HepG2 (cell line): ENCODE results near the gene SLC13A3. TPM values are rescaled to one million over a fixed set of nuclear protein-coding genes. Genes with fewer than 3 reads are reported as not detected.
A peak's percentile ranks its signal among the peaks of the same experiment; 100 is the strongest.

Experiments
- CEBPG ChIP-seq: IDR thresholded peaks from 2 replicates; pipeline ENCODE4 v1.6.1; 2016
- CEBPZ ChIP-seq: IDR thresholded peaks from 2 replicates; pipeline ENCODE4 v1.6.1; 2012; ENCODE audit warnings: low read length, improper control_type of control experiment
- FOXA1 ChIP-seq, 2 experiments: fragments of 450-650 bp in 1 of 2; sonication (generic) in 1 of 2; formaldehyde crosslinking in 1 of 2; IDR thresholded peaks; 2 replicates each; pipeline versions ENCODE4 v1.4.0 to v1.6.1; 2016 to 2020; ENCODE audit warnings: missing genetic modification reagents in 1 of 2
- GFI1 ChIP-seq: sonication (generic); formaldehyde crosslinking; IDR thresholded peaks from 2 replicates; pipeline ENCODE4 v1.5.0; 2020; ENCODE audit warnings: missing genetic modification reagents, mild to moderate bottlenecking, borderline replicate concordance
- HIC2 ChIP-seq: sonication (generic); formaldehyde crosslinking; IDR thresholded peaks from 2 replicates; pipeline ENCODE4 v1.9.0; 2022; ENCODE audit warnings: low read depth, missing genetic modification reagents
- KAT8 ChIP-seq: IDR thresholded peaks from 2 replicates; pipeline ENCODE4 v1.6.1; 2016; ENCODE audit warnings: missing genetic modification reagents, missing compliant biosample characterization
- MAZ ChIP-seq, 2 experiments: sonication (generic) in 1 of 2; formaldehyde crosslinking in 1 of 2; IDR thresholded peaks; 2 replicates each; pipeline versions ENCODE4 v1.5.0 to v1.6.1; 2012 to 2020; ENCODE audit warnings: low read depth in 2 of 2, mild to moderate bottlenecking in 2 of 2, borderline replicate concordance in 1 of 2, improper control_type of control experiment in 1 of 2, low read length in 1 of 2, missing genetic modification reagents in 1 of 2, moderate library complexity in 1 of 2
- NAIF1 ChIP-seq: sonication (generic); formaldehyde crosslinking; IDR thresholded peaks from 2 replicates; pipeline ENCODE4 v1.5.0; 2020; ENCODE audit warnings: mild to moderate bottlenecking, missing genetic modification reagents, borderline replicate concordance
- NCOA2 ChIP-seq: sonication (generic); formaldehyde crosslinking; IDR thresholded peaks from 2 replicates; pipeline ENCODE4 v1.8.0; 2022; ENCODE audit warnings: inconsistent platforms
- NFIC ChIP-seq: IDR thresholded peaks from 2 replicates; pipeline ENCODE4 v1.6.1; 2012; ENCODE audit warnings: mild to moderate bottlenecking, low read length, inconsistent platforms
- NONO ChIP-seq, 2 experiments: fragments of 450-650 bp in 1 of 2; sonication (generic) in 1 of 2; formaldehyde crosslinking in 1 of 2; IDR thresholded peaks in 1 of 2; conservative IDR thresholded peaks in 1 of 2; 2 replicates each; pipeline versions ENCODE4 v1.6.1 to v1.8.0; 2017 to 2022; ENCODE audit warnings: mild to moderate bottlenecking in 1 of 2, missing genetic modification reagents in 1 of 2, moderate library complexity in 1 of 2
- PPARG ChIP-seq: conservative IDR thresholded peaks from 2 replicates; pipeline ENCODE4 v1.6.1; 2016; ENCODE audit warnings: missing biosample characterization, missing genetic modification reagents
- REXO4 ChIP-seq: sonication (generic); formaldehyde crosslinking; IDR thresholded peaks from 2 replicates; pipeline ENCODE4 v1.8.0; 2022; ENCODE audit warnings: missing genetic modification reagents, mild to moderate bottlenecking, borderline replicate concordance
- TBX2 ChIP-seq: sonication (generic); formaldehyde crosslinking; IDR thresholded peaks from 2 replicates; pipeline ENCODE4 v1.5.0; 2020; ENCODE audit warnings: missing genetic modification reagents, mild to moderate bottlenecking, borderline replicate concordance
- ZBTB44 ChIP-seq: sonication (generic); formaldehyde crosslinking; IDR thresholded peaks from 2 replicates; pipeline ENCODE4 v1.4.0; 2020; ENCODE audit warnings: missing genetic modification reagents
- ZNF10 ChIP-seq: sonication (generic); formaldehyde crosslinking; IDR thresholded peaks from 2 replicates; pipeline ENCODE4 v1.4.0; 2020; ENCODE audit warnings: mild to moderate bottlenecking, low read depth, missing genetic modification reagents, borderline replicate concordance
- ZNF17 ChIP-seq: sonication (generic); formaldehyde crosslinking; IDR thresholded peaks from 2 replicates; pipeline ENCODE4 v1.5.0; 2020; ENCODE audit warnings: mild to moderate bottlenecking, missing genetic modification reagents
- ZNF275 ChIP-seq: sonication (generic); formaldehyde crosslinking; IDR thresholded peaks from 2 replicates; pipeline ENCODE4 v1.8.0; 2022; ENCODE audit warnings: missing genetic modification reagents, mild to moderate bottlenecking, inconsistent platforms, borderline replicate concordance
- ZNF329 ChIP-seq: sonication (generic); formaldehyde crosslinking; IDR thresholded peaks from 2 replicates; pipeline ENCODE4 v1.9.0; 2021; ENCODE audit warnings: low read depth, mild to moderate bottlenecking, missing genetic modification reagents
- ZNF615 ChIP-seq: sonication (generic); formaldehyde crosslinking; IDR thresholded peaks from 2 replicates; pipeline ENCODE4 v1.5.0; 2020; ENCODE audit warnings: mild to moderate bottlenecking, missing genetic modification reagents, borderline replicate concordance
- ZNF724P ChIP-seq: sonication (generic); formaldehyde crosslinking; IDR thresholded peaks from 2 replicates; pipeline ENCODE4 v1.8.0; 2022; ENCODE audit warnings: missing genetic modification reagents, borderline replicate concordance
- ZNF841 ChIP-seq: sonication (generic); formaldehyde crosslinking; IDR thresholded peaks from 2 replicates; pipeline ENCODE4 v1.8.1; 2023; ENCODE audit warnings: missing genetic modification reagents, borderline replicate concordance
- polyA plus RNA-seq, 8 experiments: library from polyadenylated mRNA; depleted of rRNA in 3 of 8; stranded (reverse) in 7 of 8; unstranded in 1 of 8; fragments of >200 nt; fragmentation: Illumina TruSeq in 4 of 8; extraction: Trizol in 4 of 8; gene quantifications; 2 replicates each; pipeline versions ENCODE4 v1.2.1 to v1.2.3, GENCODE V29; 2011 to 2016; ENCODE audit warnings: low read depth in 4 of 8, missing spikeins in 1 of 8, mixed read lengths in 1 of 8; ENCODE audit not compliant: insufficient read depth in 1 of 8
- total RNA-seq, 5 experiments: library from RNA; depleted of rRNA; stranded (reverse); fragments of >200 nt; fragmentation: Illumina TruSeq; extraction: Trizol; gene quantifications; 2 replicates each; pipeline ENCODE4 v1.2.3, GENCODE V29; 2016; ENCODE audit warnings: low read depth in 1 of 5

Gene SLC13A3
- total and polyA plus RNA-seq, 2 of the 13 experiments (the other 11 are each of a cell fraction or from before 2014, with no cell fraction given): 66.5 to 76.0 TPM

- TF ChIP-seq HIC2: no peak
- TF ChIP-seq ZNF841 (CRISPR knock-in tag): no peak
- no peak for TF ChIP-seq TBX2
- no peak for TF ChIP-seq ZNF329 (CRISPR knock-in tag)
- TF ChIP-seq MAZ (IDR thresholded peaks at IDR 0.05; ENCODE audit: borderline replicate concordance, low read depth, low read length): no peak
- TF ChIP-seq MAZ (CRISPR knock-in tag; IDR thresholded peaks at IDR 0.05; ENCODE audit: low read depth): no peak
- peak; percentile 66; the same call in 1 of the 2 replicates for TF ChIP-seq NFIC
- TF ChIP-seq NAIF1 (CRISPR knock-in tag): no peak
- no peak for TF ChIP-seq REXO4 (CRISPR knock-in tag)
- no peak for TF ChIP-seq ZNF615 (CRISPR knock-in tag)
- no peak for TF ChIP-seq ZNF275
- peak; percentile 89 for TF ChIP-seq NCOA2
- no peak for TF ChIP-seq CEBPZ
- no peak for TF ChIP-seq ZNF10 (CRISPR knock-in tag)
- no peak for TF ChIP-seq KAT8 (CRISPR knock-in tag)
- no peak for TF ChIP-seq GFI1 (CRISPR knock-in tag)
- TF ChIP-seq ZNF724P (CRISPR knock-in tag): no peak
- TF ChIP-seq CEBPG: peak; percentile 73; the same call in 1 of the 2 replicates
- no peak for TF ChIP-seq ZBTB44
- no peak for TF ChIP-seq FOXA1 (IDR thresholded peaks at IDR 0.05)
- TF ChIP-seq FOXA1 (CRISPR knock-in tag; IDR thresholded peaks at IDR 0.05): peak; percentile 86
- no peak for TF ChIP-seq ZNF17 (CRISPR knock-in tag)
- TF ChIP-seq PPARG (CRISPR knock-in tag): peak; percentile 97
- TF ChIP-seq NONO (IDR thresholded peaks at IDR 0.05): no peak
- 0 out of 2 replicates have a peak, but pooled peaks have one; percentile 19 for TF ChIP-seq NONO (CRISPR knock-in tag; conservative IDR thresholded peaks at IDR 0.05)
These were observed 66.8 kb downstream of the SLC13A3 start (continued) for GRCh38 chr20:46584508-46584907.
